Activated CD4-positive, alpha-beta T cell treated with anti-CD3 and anti-CD28 coated beads for 24 hours (primary cell): ENCODE measurements around the gene ZNF264.
"Not testable (repeated sequence)": the region's sequence is repeated elsewhere in the genome, so short reads cannot be mapped to it uniquely, and the experiment has no call there.

Source experiments
- DNase-seq, 2 donors: peaks; one replicate each; pipeline ENCODE4 v3.0.0-alpha.2; 2020; ENCODE audit warnings: low read depth in 2 of 2

The ZNF264 gene

GRCh38 chr19:57245066-57245465 is 53.8 kb downstream of the ZNF264 start:
- no peak for DNase-seq

- no peak for DNase-seq
These were observed 54.7 kb downstream of the ZNF264 start for GRCh38 chr19:57245959-57246358.

GRCh38 chr19:57248646-57249045 is 57.3 kb downstream of the ZNF264 start:
- DNase-seq = no peak

- no peak for DNase-seq
These were observed 58.0 kb downstream of the ZNF264 start for GRCh38 chr19:57249329-57249728.

GRCh38 chr19:57253767-57254166 is 62.5 kb downstream of the ZNF264 start:
- DNase-seq = not testable (repeated sequence)

GRCh38 chr19:57262044-57262443 is 70.7 kb downstream of the ZNF264 start:
- no peak for DNase-seq

GRCh38 chr19:57263244-57263741 is 72.0 kb downstream of the ZNF264 start:
- DNase-seq = no peak

GRCh38 chr19:57267291-57267690 is 76.0 kb downstream of the ZNF264 start:
- no peak for DNase-seq

GRCh38 chr19:57269515-57270250 is 78.4 kb downstream of the ZNF264 start:
- no peak for DNase-seq

GRCh38 chr19:57271280-57271679 is 80.0 kb downstream of the ZNF264 start:
- no peak for DNase-seq
